B cell (primary cell): Measurements from ENCODE around the gene TUFM. TPM values are rescaled to one million over a fixed set of nuclear protein-coding genes. Genes with fewer than 3 reads are reported as not detected.

Experiments used
- ATAC-seq: fragments of 200-7000 bp; cut with Tn5 transposase; one replicate; pipeline ENCODE4 v1.10.0; 2021; ENCODE audit warnings: low read depth, mild to moderate bottlenecking, moderate number of reproducible peaks, moderate library complexity
- CTCF ChIA-PET: fragments of 350-600 bp; sonication (Branson Sonifier 250); formaldehyde crosslinking; loops from one replicate; lab custom pipeline; 2021; ENCODE audit warnings: antibody characterized with exemption, inconsistent platforms; lab: Charles Lee
- POLR2A ChIA-PET: fragments of 350-600 bp; sonication (Branson Sonifier 250); formaldehyde crosslinking; loops from one replicate; lab custom pipeline; 2021; ENCODE audit warnings: antibody characterized with exemption; lab: Charles Lee
- DNase-seq: peaks from one replicate; pipeline ENCODE4 v3.0.0; 2013
- H2AFZ ChIP-seq: 2 replicates; pipeline ENCODE4 v1.6.1; 2012; ENCODE audit warnings: mild to moderate bottlenecking, low read depth, low read length; ENCODE audit not compliant: insufficient read depth, poor library complexity, severe bottlenecking
- H3K27ac ChIP-seq, 2 donors: 1 replicate in 1 of 2; 2 replicates in 1 of 2; pipeline ENCODE4 v1.5.1; 2012 to 2013; ENCODE audit warnings: low read length in 2 of 2, mild to moderate bottlenecking in 2 of 2, moderate library complexity in 1 of 2
- H3K27me3 ChIP-seq, 4 experiments: fragments of 200-600 bp in 1 of 4; sonication (generic) in 1 of 4; replicated peaks in 1 of 4; 1 replicate in 2 of 4; 2 replicates in 2 of 4; pipeline versions ENCODE4 v1.6.1 to v1.7.0; 2013 to 2016; ENCODE audit warnings: low read length in 3 of 4, mild to moderate bottlenecking in 2 of 4, mixed read lengths in 1 of 4, moderate library complexity in 1 of 4; ENCODE audit not compliant: insufficient read depth in 4 of 4, control insufficient read depth in 3 of 4; ENCODE audit errors: control extremely low read depth in 1 of 4
- H3K36me3 ChIP-seq, 2 experiments: replicated peaks in 1 of 2; 1 replicate in 1 of 2; 2 replicates in 1 of 2; pipeline versions ENCODE4 v1.6.1 to v1.7.1; 2013; ENCODE audit warnings: low read length in 1 of 2; ENCODE audit not compliant: insufficient read depth in 2 of 2, control insufficient read depth in 1 of 2; ENCODE audit errors: control extremely low read depth in 1 of 2, extremely low read depth in 1 of 2
- H3K4me1 ChIP-seq, 2 donors: fragments of 200-600 bp in 1 of 2; sonication (generic) in 1 of 2; 1 replicate in 1 of 2; 2 replicates in 1 of 2; pipeline versions ENCODE4 v1.5.1 to v1.6.1; 2013 to 2017; ENCODE audit warnings: low read length in 2 of 2; ENCODE audit not compliant: control insufficient read depth in 2 of 2, insufficient read depth in 2 of 2
- H3K4me2 ChIP-seq: replicated peaks from 2 replicates; pipeline ENCODE3; 2012; ENCODE audit warnings: mild to moderate bottlenecking, low read depth, low read length; ENCODE audit not compliant: poor library complexity, severe bottlenecking
- H3K4me3 ChIP-seq, 5 experiments: fragments of 200-600 bp in 1 of 5; sonication (generic) in 1 of 5; 1 replicate in 3 of 5; 2 replicates in 2 of 5; pipeline versions ENCODE4 v1.5.1 to v1.7.0; 2011 to 2016; ENCODE audit warnings: low read length in 4 of 5, mild to moderate bottlenecking in 4 of 5, low read depth in 2 of 5, control low read depth in 1 of 5, moderate library complexity in 1 of 5; ENCODE audit not compliant: insufficient read depth in 1 of 5; ENCODE audit errors: control extremely low read depth in 1 of 5, extremely low read depth in 1 of 5
- H3K79me2 ChIP-seq: fragments of 200-600 bp; sonication (generic); one replicate; pipeline ENCODE4 v1.6.0; 2016; ENCODE audit warnings: low read length; ENCODE audit not compliant: control insufficient read depth, insufficient read depth
- H3K9ac ChIP-seq: fragments of 200-600 bp; sonication (generic); 2 replicates; pipeline ENCODE4 v1.6.1; 2017; ENCODE audit warnings: mild to moderate bottlenecking, low read length, moderate library complexity
- H3K9me3 ChIP-seq, 3 donors: one replicate each; pipeline versions ENCODE4 v1.6.1 to v1.7.1; 2013; ENCODE audit warnings: low read length in 2 of 3; ENCODE audit not compliant: control insufficient read depth in 2 of 3, insufficient read depth in 1 of 3; ENCODE audit errors: control extremely low read depth in 1 of 3
- H4K20me1 ChIP-seq: 2 replicates; pipeline ENCODE4 v1.6.0; 2012; ENCODE audit warnings: mild to moderate bottlenecking, low read length; ENCODE audit not compliant: insufficient read depth, control insufficient read depth, poor library complexity, severe bottlenecking
- H3K27ac Mint-ChIP-seq: one replicate; pipeline ENCODE4 v1.8.0; 2021; ENCODE audit warnings: mixed read lengths
- H3K27me3 Mint-ChIP-seq: one replicate; pipeline ENCODE4 v1.8.0; 2021; ENCODE audit warnings: mixed read lengths
- H3K4me1 Mint-ChIP-seq: one replicate; pipeline ENCODE4 v1.8.0; 2021; ENCODE audit warnings: mixed read lengths
- H3K4me3 Mint-ChIP-seq: one replicate; pipeline ENCODE4 v1.8.0; 2021; ENCODE audit warnings: mixed read lengths
- H3K9me3 Mint-ChIP-seq: one replicate; pipeline ENCODE4 v1.8.0; 2022; ENCODE audit warnings: mixed read lengths; ENCODE audit not compliant: insufficient read depth
- EZH2 ChIP-seq: IDR thresholded peaks from 2 replicates; pipeline ENCODE4 v1.6.1; 2012; ENCODE audit warnings: borderline replicate concordance, low read depth, mild to moderate bottlenecking, moderate library complexity, low read length; ENCODE audit not compliant: insufficient read depth, poor library complexity, severe bottlenecking
- WGBS: methylation state at CpG from one replicate; pipeline ENCODE4 v1.1.5; 2013; ENCODE audit warnings: missing lambda C conversion rate; ENCODE audit not compliant: insufficient coverage; 5-methylcytosine and 5-hydroxymethylcytosine counted together
- intact Hi-C: fragments of 100-400 bp; cut with micrococcal nuclease; formaldehyde crosslinking; loops from one replicate; pipeline ENCODE4 v1.10.0; 2022
- polyA plus RNA-seq: library from polyadenylated mRNA; depleted of rRNA; stranded (reverse); fragments of >200 nt; gene quantifications from 2 replicates; pipeline ENCODE4 v1.2.3, GENCODE V29; 2012
- total RNA-seq, 2 donors: library from RNA; stranded (reverse); fragments of 120-200 nt in 1 of 2; gene quantifications; 1 replicate in 1 of 2; 2 replicates in 1 of 2; pipeline versions ENCODE4 v1.2.3 to v1.2.4, GENCODE V29; 2013 to 2022
- TF ChIP-seq, protein P1 (sequence below): fragments of 200-600 bp; IDR thresholded peaks from one replicate; pipeline ENCODE4 v1.8.0; 2022; ENCODE audit warnings: antibody characterized with exemption, mild to moderate bottlenecking

TUFM gene
- total and polyA plus RNA-seq, 2 donors (not counting 1 experiment from before 2014, with no cell fraction given): 126 to 129 TPM

GRCh38 chr16:28883221-28883996 lies 37.3 kb upstream of the TUFM start:
- CTCF ChIA-PET: interaction anchor here (0.5 kb wide), 1 partner anchor 1619 kb away, joined by 5 read pairs; no protein-coding TSS in a partner anchor
- no peak overlapping the region for H3K9ac ChIP-seq
- no peak for ATAC-seq
- H3K4me1 Mint-ChIP-seq: peaks cover 15% of the 10 kb centered on the region
- H4K20me1 ChIP-seq: no peaks in the 10 kb centered on the region
- H3K79me2 ChIP-seq: no peaks in the 10 kb centered on the region
- no peaks in the 10 kb centered on the region for H3K9me3 ChIP-seq
- no peaks in the 10 kb centered on the region for H3K36me3 ChIP-seq
- no peak overlapping the region for H3K27ac Mint-ChIP-seq
- no peak overlapping the region for H3K4me3 Mint-ChIP-seq
- TF ChIP-seq, protein P1, sequence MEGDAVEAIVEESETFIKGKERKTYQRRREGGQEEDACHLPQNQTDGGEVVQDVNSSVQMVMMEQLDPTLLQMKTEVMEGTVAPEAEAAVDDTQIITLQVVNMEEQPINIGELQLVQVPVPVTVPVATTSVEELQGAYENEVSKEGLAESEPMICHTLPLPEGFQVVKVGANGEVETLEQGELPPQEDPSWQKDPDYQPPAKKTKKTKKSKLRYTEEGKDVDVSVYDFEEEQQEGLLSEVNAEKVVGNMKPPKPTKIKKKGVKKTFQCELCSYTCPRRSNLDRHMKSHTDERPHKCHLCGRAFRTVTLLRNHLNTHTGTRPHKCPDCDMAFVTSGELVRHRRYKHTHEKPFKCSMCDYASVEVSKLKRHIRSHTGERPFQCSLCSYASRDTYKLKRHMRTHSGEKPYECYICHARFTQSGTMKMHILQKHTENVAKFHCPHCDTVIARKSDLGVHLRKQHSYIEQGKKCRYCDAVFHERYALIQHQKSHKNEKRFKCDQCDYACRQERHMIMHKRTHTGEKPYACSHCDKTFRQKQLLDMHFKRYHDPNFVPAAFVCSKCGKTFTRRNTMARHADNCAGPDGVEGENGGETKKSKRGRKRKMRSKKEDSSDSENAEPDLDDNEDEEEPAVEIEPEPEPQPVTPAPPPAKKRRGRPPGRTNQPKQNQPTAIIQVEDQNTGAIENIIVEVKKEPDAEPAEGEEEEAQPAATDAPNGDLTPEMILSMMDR: no peak
- no peak for TF ChIP-seq EZH2
- H3K4me1 ChIP-seq: peaks cover 13 to 17% of the 10 kb centered on the region in 2 donors
- intact Hi-C loops: no loop called here
- H3K9me3 Mint-ChIP-seq: no peaks in the 10 kb centered on the region
- no peak for DNase-seq
- POLR2A ChIA-PET: no interaction called here
- peaks cover 6% of the 10 kb centered on the region for H3K27me3 Mint-ChIP-seq
- no peak overlapping the region for H2AFZ ChIP-seq
- peaks cover 0 to 8% (median 1%) of the 10 kb centered on the region in 4 experiments for H3K27me3 ChIP-seq
- H3K4me3 ChIP-seq: no peak overlapping the region
- H3K4me2 ChIP-seq: no peak overlapping the region
- H3K27ac ChIP-seq: no peak overlapping the region
- WGBS: 89% methylated on average over 21 of the region's 25 CpGs

DNA sequence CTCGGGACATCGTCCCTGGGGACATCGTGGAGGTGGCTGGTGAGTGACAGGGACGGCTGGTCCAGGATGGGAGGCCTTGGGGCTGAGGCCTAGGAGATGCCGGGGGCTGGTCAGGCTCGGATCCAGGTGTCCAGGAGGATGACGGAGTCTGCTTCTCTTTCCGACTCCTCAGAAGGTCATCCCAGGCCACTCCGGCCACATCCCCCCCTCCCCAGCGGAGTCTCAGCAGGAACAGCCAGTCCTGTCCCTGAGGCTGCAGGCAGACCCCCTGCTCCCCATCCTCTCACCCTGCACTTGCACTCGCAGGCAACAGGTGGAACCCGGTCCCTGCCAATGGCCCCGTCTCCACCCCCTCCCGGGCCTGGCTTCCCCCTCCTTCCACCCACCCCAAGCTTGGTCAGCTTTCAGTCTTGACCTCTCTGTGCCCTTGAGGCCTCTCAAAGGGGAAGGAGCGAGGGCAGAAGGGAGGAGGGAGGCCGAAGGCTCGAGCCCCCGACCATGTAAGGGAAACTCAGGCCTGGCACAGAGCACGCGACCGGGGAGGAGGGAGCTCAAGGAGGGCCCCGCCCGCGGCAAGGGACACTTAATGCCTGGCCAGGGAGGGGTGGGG lies 36.5 kb upstream of the TUFM start:
- no peak overlapping the region for H3K4me3 ChIP-seq
- Mint-ChIP-seq H3K4me1 (peaks cover 15% of the 10 kb centered on the region), H3K9me3 (no peaks in the 10 kb centered on the region), H3K4me3 (no peak overlapping the region), H3K27ac (no peak overlapping the region), H3K27me3 (peaks cover 6% of the 10 kb centered on the region)
- CTCF ChIA-PET: interaction anchor here (0.5 to 1.4 kb wide), 2 partner anchors 59 to 1620 kb away, joined by 3 to 5 read pairs; no protein-coding TSS in a partner anchor
- H3K9ac ChIP-seq: no peak overlapping the region
- H4K20me1 ChIP-seq: no peaks in the 10 kb centered on the region
- no peak for ATAC-seq
- intact Hi-C loops: no loop called here
- H3K9me3 ChIP-seq: no peaks in the 10 kb centered on the region
- H2AFZ ChIP-seq: no peak overlapping the region
- DNase-seq: no peak
- H3K4me1 ChIP-seq: peaks cover 13 to 17% of the 10 kb centered on the region in 2 donors
- H3K79me2 ChIP-seq: no peaks in the 10 kb centered on the region
- H3K27me3 ChIP-seq: peaks cover 0 to 8% (median 1%) of the 10 kb centered on the region in 4 experiments
- H3K4me2 ChIP-seq: no peak overlapping the region
- no peaks in the 10 kb centered on the region for H3K36me3 ChIP-seq
- no peak overlapping the region for H3K27ac ChIP-seq
- POLR2A ChIA-PET: no interaction called here
- WGBS: 86% methylated on average over 19 of the region's 24 CpGs
- no peak for TF ChIP-seq EZH2
- TF ChIP-seq, protein P1: no peak
